GM21576 (cell line): Measurements from ENCODE around the gene INPP4A.
"Not testable (repeated sequence)": the region's sequence is repeated elsewhere in the genome, so short reads cannot be mapped to it uniquely, and the experiment has no call there.

Experiments
- ATAC-seq: cut with Tn5 transposase; IDR thresholded peaks from one replicate; pipeline ENCODE4 v1.9.1; 2021; ENCODE audit warnings: mild to moderate bottlenecking, moderate library complexity; ENCODE audit not compliant: unreplicated experiment

The INPP4A gene

GRCh38 chr2:98578231-98578630, 133.6 kb downstream of the INPP4A start:
- ATAC-seq, result no peak

- no peak for ATAC-seq
Measured at GRCh38 chr2:98579926-98580325, 135.3 kb downstream of the INPP4A start.

GRCh38 chr2:98580656-98581284, 136.1 kb downstream of the INPP4A start:
- no peak for ATAC-seq

GRCh38 chr2:98582523-98582922, 137.9 kb downstream of the INPP4A start:
- no peak for ATAC-seq

GRCh38 chr2:98583276-98583675, 138.6 kb downstream of the INPP4A start:
- no peak for ATAC-seq

GRCh38 chr2:98583816-98584618, 139.4 kb downstream of the INPP4A start:
- no peak for ATAC-seq

GRCh38 chr2:98585386-98585785, 140.7 kb downstream of the INPP4A start:
- no peak for ATAC-seq

- no peak for ATAC-seq
Measured at GRCh38 chr2:98586551-98587140, 142.0 kb downstream of the INPP4A start.

- ATAC-seq, result no peak
Measured at GRCh38 chr2:98588880-98589431, 144.3 kb downstream of the INPP4A start.

- no peak for ATAC-seq
Measured at GRCh38 chr2:98589489-98589888, 144.8 kb downstream of the INPP4A start.

- no peak for ATAC-seq
Measured at GRCh38 chr2:98592565-98592964, 147.9 kb downstream of the INPP4A start.

GRCh38 chr2:98594665-98595064, 150.0 kb downstream of the INPP4A start:
- not testable (repeated sequence) for ATAC-seq

- ATAC-seq, result no peak
Measured at GRCh38 chr2:98598781-98599428, 154.2 kb downstream of the INPP4A start.

GRCh38 chr2:98601532-98602132, 157.0 kb downstream of the INPP4A start:
- no peak for ATAC-seq

- no peak for ATAC-seq
Measured at GRCh38 chr2:98604547-98604946, 159.9 kb downstream of the INPP4A start.

- ATAC-seq, result no peak
Measured at GRCh38 chr2:98605076-98605475, 160.4 kb downstream of the INPP4A start.

GRCh38 chr2:98606431-98606830, 161.8 kb downstream of the INPP4A start:
- ATAC-seq, result no peak

- ATAC-seq, result no peak
Measured at GRCh38 chr2:98607104-98607503, 162.4 kb downstream of the INPP4A start.

GRCh38 chr2:98607741-98608115, 163.1 kb downstream of the INPP4A start:
- no peak for ATAC-seq

- ATAC-seq, result peak; percentile 82
Measured at GRCh38 chr2:98608116-98608961, 163.7 kb downstream of the INPP4A start, which contains the start of the genes COA5 and UNC50. COA5 (minus strand) TSS chr2:98608512; CDS start chr2:98608405, 107 bp downstream. UNC50 (plus strand) TSS chr2:98608589; CDS start chr2:98609760, 1,171 bp downstream.
